GM19193 (cell line): ENCODE results near the gene RGS9.

Source experiments
- POLR2A ChIP-seq: IDR thresholded peaks from 4 replicates; pipeline ENCODE4 v1.6.1; 2011; ENCODE audit not compliant: insufficient read depth, insufficient read length; ENCODE audit errors: extremely low read depth

RGS9 gene

GRCh38 chr17:65231086-65231485 lies 93.9 kb downstream of the RGS9 start:
- TF ChIP-seq POLR2A = no peak

GRCh38 chr17:65231662-65232335 lies 94.6 kb downstream of the RGS9 start:
- no peak for TF ChIP-seq POLR2A

- TF ChIP-seq POLR2A = no peak
Observed at GRCh38 chr17:65235284-65235683, 98.1 kb downstream of the RGS9 start.

GRCh38 chr17:65236321-65236720 lies 99.2 kb downstream of the RGS9 start:
- no peak for TF ChIP-seq POLR2A

GRCh38 chr17:65243838-65244625 lies 106.9 kb downstream of the RGS9 start:
- TF ChIP-seq POLR2A = no peak

GRCh38 chr17:65246252-65246651 lies 109.1 kb downstream of the RGS9 start:
- TF ChIP-seq POLR2A = no peak

- TF ChIP-seq POLR2A = no peak
Observed at GRCh38 chr17:65249774-65250173, 112.6 kb downstream of the RGS9 start.

- no peak for TF ChIP-seq POLR2A
Observed at GRCh38 chr17:65254166-65254565, 117.0 kb downstream of the RGS9 start.

- no peak for TF ChIP-seq POLR2A
Observed at GRCh38 chr17:65259281-65259680, 122.1 kb downstream of the RGS9 start.

- TF ChIP-seq POLR2A = no peak
Observed at GRCh38 chr17:65259696-65260485, 122.7 kb downstream of the RGS9 start.

GRCh38 chr17:65260626-65261025 lies 123.5 kb downstream of the RGS9 start:
- no peak for TF ChIP-seq POLR2A

GRCh38 chr17:65261152-65261551 lies 124.0 kb downstream of the RGS9 start:
- no peak for TF ChIP-seq POLR2A

- no peak for TF ChIP-seq POLR2A
Observed at GRCh38 chr17:65261682-65262636, 124.8 kb downstream of the RGS9 start.

- no peak for TF ChIP-seq POLR2A
Observed at GRCh38 chr17:65265276-65265675, 128.1 kb downstream of the RGS9 start.

- TF ChIP-seq POLR2A = no peak
Observed at GRCh38 chr17:65268832-65269231, 131.7 kb downstream of the RGS9 start.
